ENCODE measurements around the gene TBX10. TPM values are rescaled to one million over a fixed set of nuclear protein-coding genes. Genes with fewer than 3 reads are reported as not detected.

TBX10 gene
- polyA plus RNA-seq, 1 donor from 2014 or later, result not detected

GRCh38 chr11:67614730-67615714 is 24.5 kb downstream of the TBX10 start:
- H3K4me2 ChIP-seq (ENCODE audit: low read length), result no peak overlapping the region
- H2AFZ ChIP-seq (ENCODE audit: low read depth, low read length), result no peak overlapping the region
- no peaks in the 10 kb centered on the region for H3K9me3 ChIP-seq (ENCODE audit: low read length)
- H4K20me1 ChIP-seq (ENCODE audit: insufficient read depth), result no peaks in the 10 kb centered on the region
- H3F3A ChIP-seq (ENCODE audit: insufficient read depth, low read length, poor library complexity, severe bottlenecking), result no peaks in the 10 kb centered on the region
- H3K4me3 ChIP-seq (ENCODE audit: low read length), result no peak overlapping the region
- H3K27me3 ChIP-seq (ENCODE audit: insufficient read depth, low read depth, low read length), result no peaks in the 10 kb centered on the region
- no peak overlapping the region for H3K9ac ChIP-seq (ENCODE audit: low read length)
- H3K79me2 ChIP-seq (replicated peaks; ENCODE audit: insufficient read depth, low read length), result no peaks in the 10 kb centered on the region
- H3K36me3 ChIP-seq (ENCODE audit: insufficient read depth, low read length), result no peaks in the 10 kb centered on the region
- H3K27ac ChIP-seq (ENCODE audit: low read length), result no peak overlapping the region
- no peaks in the 10 kb centered on the region for H3K9me2 ChIP-seq (ENCODE audit: insufficient read depth, low read length)
- TF ChIP-seq CTCF (IDR thresholded peaks at IDR 0.05; ENCODE audit: poor library complexity, severe bottlenecking), result no peak
- no peak for TF ChIP-seq SMC3 (conservative IDR thresholded peaks at IDR 0.05; ENCODE audit: poor library complexity)
- TF ChIP-seq TAF1 (IDR thresholded peaks at IDR 0.05; ENCODE audit: low read depth), result no peak
- TF ChIP-seq RAD21 (conservative IDR thresholded peaks at IDR 0.05), result no peak
- no peak for TF ChIP-seq POLR2AphosphoS5 (IDR thresholded peaks at IDR 0.05)
- no peak for TF ChIP-seq EZH2 (IDR thresholded peaks at IDR 0.05; ENCODE audit: borderline replicate concordance, insufficient read depth, low read length, poor library complexity, severe bottlenecking)
- TF ChIP-seq MXI1 (conservative IDR thresholded peaks at IDR 0.05; ENCODE audit: poor library complexity, severe bottlenecking), result no peak

- Histone ChIP-seq H3K27me3 (ENCODE audit: insufficient read depth, low read depth, low read length) (no peaks in the 10 kb centered on the region), H3K4me3 (ENCODE audit: low read length) (no peak overlapping the region), H3K36me3 (ENCODE audit: insufficient read depth, low read length) (no peaks in the 10 kb centered on the region), H3K79me2 (replicated peaks; ENCODE audit: insufficient read depth, low read length) (no peaks in the 10 kb centered on the region), H3K4me2 (ENCODE audit: low read length) (no peak overlapping the region), H3K27ac (ENCODE audit: low read length) (no peak overlapping the region), H3K9me2 (ENCODE audit: insufficient read depth, low read length) (no peaks in the 10 kb centered on the region), H3K9me3 (ENCODE audit: low read length) (no peaks in the 10 kb centered on the region), H4K20me1 (ENCODE audit: insufficient read depth) (no peaks in the 10 kb centered on the region), H3F3A (ENCODE audit: insufficient read depth, low read length, poor library complexity, severe bottlenecking) (no peaks in the 10 kb centered on the region), H3K9ac (ENCODE audit: low read length) (no peak overlapping the region), H2AFZ (ENCODE audit: low read depth, low read length) (no peak overlapping the region)
- no peak for TF ChIP-seq TAF1 (IDR thresholded peaks at IDR 0.05; ENCODE audit: low read depth)
- TF ChIP-seq CTCF (IDR thresholded peaks at IDR 0.05; ENCODE audit: poor library complexity, severe bottlenecking), result peak; percentile 61
- no peak for TF ChIP-seq REST (IDR thresholded peaks at IDR 0.05; ENCODE audit: borderline replicate concordance)
- TF ChIP-seq RAD21 (conservative IDR thresholded peaks at IDR 0.05), result peak; percentile 26
- no peak for TF ChIP-seq EZH2 (IDR thresholded peaks at IDR 0.05; ENCODE audit: borderline replicate concordance, insufficient read depth, low read length, poor library complexity, severe bottlenecking)
- TF ChIP-seq MXI1 (conservative IDR thresholded peaks at IDR 0.05; ENCODE audit: poor library complexity, severe bottlenecking), result no peak
- no peak for TF ChIP-seq EP300 (conservative IDR thresholded peaks at IDR 0.05; ENCODE audit: poor library complexity, severe bottlenecking)
- TF ChIP-seq POLR2AphosphoS5 (IDR thresholded peaks at IDR 0.05), result no peak
- TF ChIP-seq SMC3 (conservative IDR thresholded peaks at IDR 0.05; ENCODE audit: poor library complexity), result peak; percentile 66
Observed at GRCh38 chr11:67613960-67614715, 25.4 kb downstream of the TBX10 start.

Measured in neural cell (in vitro differentiated cells).